DND-41 (cell line): ENCODE results near the gene ABCC10.
"Not testable (repeated sequence)": the region's sequence is repeated elsewhere in the genome, so short reads cannot be mapped to it uniquely, and the experiment has no call there.

Source experiments
- ATAC-seq: fragments of 200-7000 bp; cut with Tn5 transposase; 3 replicates; pipeline ENCODE4 v1.9.1; 2021; ENCODE audit warnings: low read depth; ENCODE audit not compliant: insufficient read depth
- DNase-seq: peaks from one replicate; pipeline ENCODE4 v3.0.0-alpha.2; 2020
- H2AFZ ChIP-seq: 2 replicates; pipeline ENCODE4 v1.6.0; 2012; ENCODE audit warnings: low read depth, low read length
- H3K27ac ChIP-seq: 2 replicates; pipeline ENCODE4 v1.5.1; 2012; ENCODE audit warnings: low read length, inconsistent platforms
- H3K27me3 ChIP-seq: fragments of 200-600 bp; sonication (generic); 2 replicates; pipeline ENCODE4 v1.6.0; 2012; ENCODE audit warnings: low read length, mild to moderate bottlenecking, inconsistent platforms; ENCODE audit not compliant: insufficient read depth, poor library complexity
- H3K36me3 ChIP-seq: 2 replicates; pipeline ENCODE4 v1.5.1; 2012; ENCODE audit warnings: low read length, inconsistent platforms; ENCODE audit not compliant: insufficient read depth
- H3K4me1 ChIP-seq: 2 replicates; pipeline ENCODE4 v1.5.1; 2012; ENCODE audit warnings: mild to moderate bottlenecking, low read length; ENCODE audit not compliant: insufficient read depth
- H3K4me2 ChIP-seq: 2 replicates; pipeline ENCODE4 v1.6.0; 2012; ENCODE audit warnings: mild to moderate bottlenecking, moderate library complexity, low read length, inconsistent platforms; ENCODE audit not compliant: insufficient read depth
- H3K4me3 ChIP-seq, 2 experiments: fragments of 200-600 bp in 1 of 2; shearing (Covaris generic) in 1 of 2; 2 replicates each; pipeline ENCODE4 v1.5.1; 2012 to 2016; ENCODE audit warnings: inconsistent platforms in 2 of 2, low read length in 2 of 2, mild to moderate bottlenecking in 2 of 2, low read depth in 1 of 2, moderate library complexity in 1 of 2
- H3K79me2 ChIP-seq: 2 replicates; pipeline ENCODE4 v1.6.0; 2012; ENCODE audit warnings: low read length, inconsistent platforms; ENCODE audit not compliant: insufficient read depth
- H3K9ac ChIP-seq: 2 replicates; pipeline ENCODE4 v1.6.0; 2012; ENCODE audit warnings: low read depth, mild to moderate bottlenecking, inconsistent platforms, low read length, moderate library complexity
- H3K9me3 ChIP-seq: 2 replicates; pipeline ENCODE4 v1.5.1; 2012; ENCODE audit warnings: low read length, moderate library complexity, mild to moderate bottlenecking, inconsistent platforms; ENCODE audit not compliant: insufficient read depth, severe bottlenecking
- H4K20me1 ChIP-seq: 2 replicates; pipeline ENCODE4 v1.6.0; 2012; ENCODE audit warnings: low read length; ENCODE audit not compliant: insufficient read depth
- EZH2 ChIP-seq: IDR thresholded peaks from 3 replicates; pipeline ENCODE4 v1.6.1; 2012; ENCODE audit warnings: borderline replicate concordance, low read depth, mild to moderate bottlenecking, moderate library complexity, low read length, inconsistent platforms; ENCODE audit not compliant: severe bottlenecking
- TF ChIP-seq, protein P1 (sequence below): IDR thresholded peaks from 2 replicates; pipeline ENCODE4 v1.5.1; 2012; ENCODE audit warnings: borderline replicate concordance, low read length, moderate library complexity, mild to moderate bottlenecking; ENCODE audit not compliant: poor library complexity, severe bottlenecking; ENCODE audit errors: extremely low read depth

Gene ABCC10

DNA sequence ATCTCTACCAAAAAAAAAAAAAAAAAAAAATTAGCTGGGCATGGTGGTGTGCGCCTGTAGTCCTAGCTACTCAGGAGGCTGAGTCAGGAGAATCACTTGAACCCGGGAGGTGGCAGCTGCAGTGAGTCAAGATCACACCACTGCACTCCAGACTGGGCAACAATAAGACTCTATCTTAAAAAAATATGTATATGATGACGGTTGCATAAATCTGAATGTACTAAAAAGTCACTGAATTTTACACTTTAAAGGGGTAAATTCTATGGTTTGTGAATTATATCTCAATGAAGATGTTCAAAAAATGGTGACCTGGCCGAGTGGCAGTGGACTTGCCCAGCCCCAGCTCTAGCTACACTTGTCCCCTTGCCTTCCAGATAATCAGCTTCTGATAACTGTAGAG lies 10.4 kb upstream of the ABCC10 start:
- Histone ChIP-seq H3K4me2 (no peak overlapping the region), H3K9ac (no peak overlapping the region), H3K27me3 (no peaks in the 10 kb centered on the region), H3K4me1 (no peaks in the 10 kb centered on the region), H3K27ac (no peak overlapping the region), H3K79me2 (no peaks in the 10 kb centered on the region), H2AFZ (no peak overlapping the region), H3K4me3 (no peak overlapping the region), H4K20me1 (no peaks in the 10 kb centered on the region), H3K36me3 (no peaks in the 10 kb centered on the region), H3K9me3 (peaks cover 11% of the 10 kb centered on the region)
- ATAC-seq (no peak), DNase-seq (no peak)
- TF ChIP-seq EZH2: no peak

DNA sequence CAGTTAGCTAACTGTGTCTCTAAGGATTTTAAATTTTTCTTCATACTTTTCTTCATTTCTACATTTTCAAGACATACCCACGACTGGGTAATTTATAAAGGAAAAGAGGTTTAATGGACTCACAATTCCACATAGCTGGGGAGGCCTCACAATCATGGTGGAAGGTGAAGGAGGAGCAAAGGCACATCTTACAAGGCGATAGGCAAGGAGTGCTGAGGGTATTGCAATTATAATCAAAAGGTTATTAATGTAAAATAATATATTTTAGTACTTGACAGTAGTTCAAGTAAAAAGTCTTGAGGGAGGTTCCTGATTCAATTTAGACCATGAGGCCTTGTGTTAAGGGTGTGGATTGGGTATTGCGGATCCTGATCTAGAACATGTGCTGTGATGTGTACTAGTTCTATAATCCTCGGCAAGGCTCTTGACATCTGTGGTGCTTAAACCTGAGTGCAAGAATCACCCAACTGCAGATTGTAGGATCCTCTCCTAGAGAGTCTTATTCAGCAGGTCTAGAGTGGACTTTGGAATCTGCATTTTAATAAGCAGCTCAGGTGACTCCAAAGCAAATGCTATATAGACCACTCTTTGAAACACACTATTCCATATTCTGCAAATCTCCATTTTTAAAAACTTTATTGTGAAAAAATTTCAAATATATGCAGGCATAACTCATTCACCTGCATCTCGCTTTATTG lies 7.2 kb upstream of the ABCC10 start:
- no peaks in the 10 kb centered on the region for H3K36me3 ChIP-seq
- no peak for TF ChIP-seq EZH2
- TF ChIP-seq, protein P1, sequence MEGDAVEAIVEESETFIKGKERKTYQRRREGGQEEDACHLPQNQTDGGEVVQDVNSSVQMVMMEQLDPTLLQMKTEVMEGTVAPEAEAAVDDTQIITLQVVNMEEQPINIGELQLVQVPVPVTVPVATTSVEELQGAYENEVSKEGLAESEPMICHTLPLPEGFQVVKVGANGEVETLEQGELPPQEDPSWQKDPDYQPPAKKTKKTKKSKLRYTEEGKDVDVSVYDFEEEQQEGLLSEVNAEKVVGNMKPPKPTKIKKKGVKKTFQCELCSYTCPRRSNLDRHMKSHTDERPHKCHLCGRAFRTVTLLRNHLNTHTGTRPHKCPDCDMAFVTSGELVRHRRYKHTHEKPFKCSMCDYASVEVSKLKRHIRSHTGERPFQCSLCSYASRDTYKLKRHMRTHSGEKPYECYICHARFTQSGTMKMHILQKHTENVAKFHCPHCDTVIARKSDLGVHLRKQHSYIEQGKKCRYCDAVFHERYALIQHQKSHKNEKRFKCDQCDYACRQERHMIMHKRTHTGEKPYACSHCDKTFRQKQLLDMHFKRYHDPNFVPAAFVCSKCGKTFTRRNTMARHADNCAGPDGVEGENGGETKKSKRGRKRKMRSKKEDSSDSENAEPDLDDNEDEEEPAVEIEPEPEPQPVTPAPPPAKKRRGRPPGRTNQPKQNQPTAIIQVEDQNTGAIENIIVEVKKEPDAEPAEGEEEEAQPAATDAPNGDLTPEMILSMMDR: no peak
- H3K4me1 ChIP-seq: no peaks in the 10 kb centered on the region
- H3K79me2 ChIP-seq: no peaks in the 10 kb centered on the region
- no peak overlapping the region for H3K4me3 ChIP-seq
- H3K4me2 ChIP-seq: no peak overlapping the region
- no peaks in the 10 kb centered on the region for H4K20me1 ChIP-seq
- H3K9ac ChIP-seq: no peak overlapping the region
- H3K9me3 ChIP-seq: no peaks in the 10 kb centered on the region
- no peak overlapping the region for H2AFZ ChIP-seq
- ATAC-seq: no peak
- no peak overlapping the region for H3K27ac ChIP-seq
- H3K27me3 ChIP-seq: no peaks in the 10 kb centered on the region
- no peak for DNase-seq

GRCh38 chr6:43421831-43422230 lies 5.5 kb upstream of the ABCC10 start:
- Histone ChIP-seq H4K20me1 (no peaks in the 10 kb centered on the region), H3K9ac (no peak overlapping the region), H3K79me2 (no peaks in the 10 kb centered on the region), H3K4me1 (peaks cover 4% of the 10 kb centered on the region), H3K27me3 (no peaks in the 10 kb centered on the region), H3K4me2 (no peak overlapping the region), H3K4me3 (no peak overlapping the region), H3K36me3 (no peaks in the 10 kb centered on the region), H2AFZ (no peak overlapping the region), H3K27ac (no peak overlapping the region), H3K9me3 (no peaks in the 10 kb centered on the region)
- DNase-seq (no peak), ATAC-seq (no peak)
- TF ChIP-seq, protein P1: no peak
- TF ChIP-seq EZH2: no peak

- H3K9ac ChIP-seq, H3K9me3 ChIP-seq, H3K36me3 ChIP-seq, H2AFZ ChIP-seq, H3K27ac ChIP-seq, ATAC-seq, H3K4me3 ChIP-seq, H3K27me3 ChIP-seq, H3K4me2 ChIP-seq, H4K20me1 ChIP-seq, DNase-seq: not testable (repeated sequence)
- Histone ChIP-seq H3K79me2 (peaks cover 15% of the 10 kb centered on the region), H3K4me1 (peaks cover 24% of the 10 kb centered on the region)
Measured at GRCh38 chr6:43425083-43425482, 2.3 kb upstream of the ABCC10 start.
